Hypothalamus (tissue), 51 donors: ENCODE measurements around the gene ENTHD1.
"Not testable (repeated sequence)": the region's sequence is repeated elsewhere in the genome, so short reads cannot be mapped to it uniquely, and the experiment has no call there.

Experiments
- DNase-seq, 51 donors: peaks; one replicate each; lab custom pipeline; 2025; lab: John Stamatoyannopoulos, UW

ENTHD1 gene

DNA sequence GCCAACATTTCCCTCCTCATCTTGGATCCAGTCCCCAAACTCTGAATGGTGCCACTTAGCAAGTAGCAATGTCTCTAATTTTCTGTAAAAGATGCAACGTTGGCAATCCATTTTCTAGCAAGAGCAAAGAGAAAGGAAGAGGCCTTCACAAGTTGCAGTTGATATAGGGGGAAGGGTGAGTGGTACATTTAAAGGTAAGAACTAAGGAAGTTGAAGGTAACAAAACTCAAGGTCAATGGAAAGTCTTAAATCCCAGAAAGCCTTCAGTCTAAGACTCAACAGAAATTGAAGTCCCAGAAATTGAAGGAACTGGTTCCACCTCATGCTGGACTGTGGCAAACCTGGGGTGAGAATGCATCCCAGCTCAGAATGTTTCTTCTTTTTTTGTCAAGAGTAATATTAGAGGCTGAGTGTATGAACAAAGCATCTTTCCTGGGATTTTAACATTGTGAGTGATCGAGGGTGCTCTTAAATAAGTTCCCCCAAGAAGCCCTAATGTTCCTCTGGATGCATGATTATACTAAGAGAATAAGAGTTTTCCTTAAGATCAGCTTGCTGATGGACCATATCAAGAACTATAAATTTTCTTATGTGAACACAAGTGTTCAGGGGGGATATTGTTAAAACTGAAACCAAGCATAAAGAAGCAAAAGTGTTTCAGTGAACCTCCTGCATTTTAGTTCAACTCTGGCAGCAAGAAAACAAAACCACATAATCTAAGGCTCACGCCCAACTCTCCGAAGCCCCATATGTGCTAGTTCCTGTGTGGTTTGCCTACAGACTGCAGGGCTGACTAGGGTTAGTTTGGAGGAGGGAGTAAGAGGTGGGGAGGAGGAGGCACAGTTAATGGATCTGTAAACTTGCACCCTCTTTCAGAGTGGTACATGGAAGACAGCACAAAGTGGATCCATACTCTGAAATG is 7.0 kb upstream of the ENTHD1 start, which contains the start of gene GRAP2:
TSS of gene GRAP2 (plus strand) at position 779 of the 922 bp plus-strand sequence. CDS start 46,023 bp downstream, outside the sequence.
- no peak for DNase-seq

DNA sequence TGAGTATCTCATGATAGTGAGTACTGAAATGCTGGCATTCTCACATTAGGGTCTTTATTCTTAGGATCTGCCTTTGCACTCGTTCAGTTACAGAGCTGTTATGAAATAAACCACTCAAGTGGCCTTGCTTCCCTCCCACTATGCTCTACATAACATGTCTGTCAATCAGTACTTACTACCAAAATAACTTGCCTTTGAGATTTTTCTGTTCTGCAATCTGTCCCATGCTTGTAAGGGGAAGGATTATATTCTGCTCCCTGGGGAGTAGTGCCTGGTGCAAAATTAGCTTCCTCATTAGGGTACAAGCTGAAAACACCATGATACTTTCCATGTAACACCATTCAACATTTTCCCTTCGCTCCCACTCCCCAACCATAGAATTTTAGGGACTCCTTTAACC is 5.4 kb upstream of the ENTHD1 start:
- no peak for DNase-seq

DNA sequence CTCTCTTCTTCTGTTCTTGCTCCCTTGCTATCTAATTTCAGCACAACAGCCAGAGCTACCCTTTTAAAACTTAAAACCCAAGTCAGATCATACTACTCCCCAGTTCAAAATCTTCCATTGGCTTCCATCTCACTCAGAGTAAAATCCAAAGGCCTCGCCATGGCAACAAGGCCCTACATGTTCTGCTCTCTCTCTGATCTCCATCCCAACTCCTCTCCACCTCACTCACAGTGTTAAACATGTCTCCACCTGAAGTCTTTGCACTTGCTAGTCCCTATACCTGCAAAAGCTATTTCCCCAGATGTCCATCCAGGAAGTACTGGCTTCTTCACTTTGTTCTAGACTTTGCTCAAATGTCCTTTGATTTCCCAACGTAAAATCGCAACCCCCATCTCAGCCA is 4.3 kb upstream of the ENTHD1 start:
- no peak for DNase-seq

DNA sequence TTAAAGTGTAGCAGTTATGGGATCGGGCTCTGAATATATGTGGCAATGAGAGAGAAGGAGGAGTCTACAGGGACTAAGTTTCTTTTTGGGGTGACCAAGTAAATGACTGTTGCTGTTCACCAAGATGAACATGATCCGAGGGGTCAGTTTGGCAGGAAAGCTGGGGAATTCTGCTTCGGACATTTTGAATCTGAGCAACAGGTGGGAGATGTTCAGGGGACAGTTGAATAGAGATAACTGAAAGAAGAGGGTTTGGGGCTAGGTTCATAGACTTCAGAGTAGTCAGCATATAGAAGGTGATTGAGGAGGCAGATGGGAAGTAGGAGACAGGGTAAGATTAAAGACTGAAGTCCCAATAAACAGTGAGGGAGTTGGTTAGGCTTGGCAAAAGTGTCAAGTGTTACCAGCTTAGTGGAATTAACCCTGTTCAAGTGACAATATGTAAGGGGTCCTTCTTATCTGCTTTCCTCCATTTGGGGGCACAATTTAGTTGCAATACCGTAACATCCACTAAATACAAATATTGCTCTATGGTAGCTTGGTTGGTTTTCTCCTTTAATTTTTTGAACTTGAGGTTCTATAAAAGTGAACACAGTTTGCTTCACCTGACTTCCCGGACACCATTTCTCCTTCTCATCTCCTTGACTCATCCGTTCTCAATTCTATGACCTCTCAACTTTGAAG is 2.9 kb upstream of the ENTHD1 start:
- no peak for DNase-seq

DNA sequence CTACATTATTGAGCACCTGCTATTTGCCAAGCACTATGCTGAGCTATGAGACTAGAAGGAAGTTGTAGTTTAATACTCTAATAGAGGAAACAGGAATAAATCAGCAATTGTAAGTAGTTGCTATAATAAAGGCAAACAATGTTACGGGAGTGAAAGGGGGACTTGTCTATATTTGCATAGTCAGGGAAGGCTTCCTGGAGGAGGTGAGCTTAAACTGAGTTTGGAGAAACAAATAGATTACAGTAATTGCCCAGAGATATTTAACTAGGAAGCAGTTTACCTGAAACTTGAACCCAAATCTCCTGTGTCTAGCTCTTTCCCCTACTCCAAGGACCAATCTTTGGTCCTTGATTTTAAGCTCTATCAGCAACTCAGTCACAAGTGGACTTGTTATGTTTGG is 2.1 kb upstream of the ENTHD1 start:
- DNase-seq: no peak

DNA sequence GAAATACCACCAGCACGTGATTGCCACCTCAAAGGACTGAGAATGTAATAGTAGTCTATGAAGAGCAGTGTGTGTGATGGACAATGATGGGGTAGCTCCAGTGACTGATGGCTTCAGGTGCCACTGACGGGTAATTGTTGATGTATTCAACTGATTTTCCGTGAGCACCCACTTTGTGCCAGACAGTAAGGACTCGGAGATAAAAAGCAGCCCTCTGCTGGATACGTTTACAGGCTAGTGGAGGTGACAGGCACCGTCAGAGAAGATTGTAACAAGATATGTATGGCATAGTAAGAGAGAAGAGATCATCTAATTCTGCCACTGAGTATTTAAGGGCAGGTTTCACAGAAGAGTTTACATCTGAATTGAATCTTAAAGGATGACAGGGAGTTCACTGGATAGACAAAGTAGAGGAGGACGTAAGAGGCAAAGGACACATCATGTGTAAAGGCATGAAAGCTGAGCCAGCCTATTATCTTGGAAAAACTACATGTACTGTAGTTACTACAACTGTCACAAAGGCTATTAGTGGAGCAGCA is 1.1 kb upstream of the ENTHD1 start:
- no peak for DNase-seq

DNA sequence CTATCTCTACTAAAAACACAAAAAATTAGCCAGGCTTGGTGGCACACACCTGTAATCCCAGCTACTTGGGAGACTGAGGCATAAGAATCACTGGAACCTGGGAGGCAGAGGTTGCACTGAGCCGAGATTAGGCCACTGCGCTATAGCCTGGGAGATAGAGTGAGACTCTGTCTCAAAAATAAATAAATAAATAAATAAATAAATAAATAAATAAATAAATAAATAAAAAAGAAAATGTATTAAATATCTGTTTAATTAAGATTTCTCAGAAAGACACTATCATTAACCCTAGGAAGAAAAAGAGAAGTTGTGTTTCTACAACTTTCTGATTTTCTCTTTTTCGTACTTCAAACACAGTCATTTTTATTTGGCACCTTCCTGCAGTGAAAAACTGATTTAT is 3.6 kb downstream of the ENTHD1 start:
- not testable (repeated sequence) for DNase-seq

DNA sequence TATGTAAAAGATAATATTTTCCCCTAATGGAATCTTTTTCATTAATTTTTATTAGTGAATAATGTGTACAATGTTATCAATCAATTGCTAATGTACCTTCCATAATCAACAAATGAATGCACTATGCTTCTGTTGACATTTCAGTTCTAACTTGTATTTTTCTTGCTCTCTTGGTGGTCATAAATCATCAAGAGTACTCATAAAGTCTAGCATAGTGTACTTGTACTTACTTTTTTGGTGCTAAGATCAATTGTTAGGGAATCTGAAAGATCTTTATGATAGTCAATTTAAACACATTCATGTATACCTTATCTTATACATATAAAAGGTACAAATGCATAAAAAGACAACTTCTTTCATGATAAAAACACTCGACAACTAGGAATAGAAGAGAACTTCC is 10.5 kb downstream of the ENTHD1 start:
- DNase-seq: no peak

DNA sequence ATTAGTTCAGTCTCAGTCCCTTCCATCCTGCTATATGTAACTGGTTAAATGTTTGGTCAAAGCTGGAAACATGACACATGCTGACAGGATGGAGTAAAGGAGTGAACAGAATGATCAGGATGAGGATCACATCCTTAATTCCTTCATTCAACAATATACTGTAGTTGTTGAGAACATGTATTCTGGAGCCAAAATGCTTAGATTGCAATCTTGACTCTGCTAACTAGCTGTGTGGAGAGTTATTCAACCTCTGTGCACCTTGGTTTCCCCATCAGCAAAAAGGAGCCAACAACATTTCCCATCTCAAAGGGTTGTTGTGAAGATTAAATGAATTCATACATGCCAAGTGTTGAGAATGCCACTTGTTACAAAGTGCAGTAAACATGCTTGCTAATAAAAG is 12.8 kb downstream of the ENTHD1 start:
- DNase-seq: no peak

DNA sequence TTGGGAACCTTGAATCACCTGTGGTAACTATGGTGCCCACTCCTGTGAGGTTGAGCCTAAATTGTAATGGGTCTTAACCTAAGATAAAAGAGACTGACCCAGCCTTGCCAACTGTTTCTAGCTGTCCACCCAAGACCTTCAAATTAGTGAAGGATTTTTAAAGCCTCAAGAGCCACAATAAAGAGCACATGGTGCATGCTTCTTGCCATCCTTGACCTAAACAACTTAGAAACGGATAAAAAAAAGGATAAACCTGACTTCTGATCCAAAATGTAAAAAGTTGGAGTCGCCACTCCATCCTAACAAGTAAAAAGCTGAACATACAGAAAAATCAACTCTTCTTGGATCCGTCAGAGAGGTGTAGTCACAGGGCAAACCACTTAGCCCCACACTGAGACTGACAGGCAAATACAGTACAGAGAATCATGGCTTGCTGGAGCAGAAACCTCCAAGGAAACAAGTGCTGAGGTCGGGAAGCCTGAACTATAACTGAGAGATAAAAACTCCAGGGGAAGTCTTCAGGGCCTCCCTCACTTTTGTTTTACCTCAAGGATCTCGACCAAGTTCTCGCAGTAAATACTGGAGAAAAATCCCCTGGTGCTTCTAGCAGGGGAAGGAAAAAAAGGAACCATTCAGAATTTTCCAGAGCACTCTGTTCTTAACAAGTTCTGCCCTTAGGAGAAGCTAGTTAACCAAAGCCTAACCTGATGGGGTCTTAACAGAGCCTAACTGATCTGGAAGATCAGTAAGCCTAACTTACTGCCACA is 16.3 kb downstream of the ENTHD1 start:
- no peak for DNase-seq

DNA sequence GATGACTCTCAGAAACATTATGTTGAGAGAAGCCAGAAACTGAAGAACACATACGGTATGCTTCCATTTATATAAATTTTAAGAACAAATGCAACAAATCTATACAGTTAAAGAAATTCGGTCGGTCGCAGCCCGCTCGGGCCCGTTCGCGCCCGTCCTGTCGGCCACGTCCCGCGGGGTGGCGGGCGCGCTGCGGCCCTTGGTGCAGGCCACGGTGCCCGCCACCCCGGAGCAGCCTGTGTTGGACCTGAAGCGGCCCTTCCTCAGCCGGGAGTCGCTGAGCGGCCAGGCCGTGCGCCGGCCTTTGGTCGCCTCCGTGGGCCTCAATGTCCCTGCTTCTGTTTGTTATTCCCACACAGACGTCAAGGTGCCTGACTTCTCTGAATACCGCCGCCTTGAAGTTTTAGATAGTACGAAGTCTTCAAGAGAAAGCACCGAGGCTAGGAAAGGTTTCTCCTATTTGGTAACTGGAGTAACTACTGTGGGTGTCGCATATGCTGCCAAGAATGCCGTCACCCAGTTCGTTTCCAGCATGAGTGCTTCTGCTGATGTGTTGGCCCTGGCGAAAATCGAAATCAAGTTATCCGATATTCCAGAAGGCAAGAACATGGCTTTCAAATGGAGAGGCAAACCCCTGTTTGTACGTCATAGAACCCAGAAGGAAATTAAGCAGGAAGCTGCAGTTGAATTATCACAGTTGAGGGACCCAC is 18.2 kb downstream of the ENTHD1 start:
- not testable (repeated sequence) for DNase-seq

DNA sequence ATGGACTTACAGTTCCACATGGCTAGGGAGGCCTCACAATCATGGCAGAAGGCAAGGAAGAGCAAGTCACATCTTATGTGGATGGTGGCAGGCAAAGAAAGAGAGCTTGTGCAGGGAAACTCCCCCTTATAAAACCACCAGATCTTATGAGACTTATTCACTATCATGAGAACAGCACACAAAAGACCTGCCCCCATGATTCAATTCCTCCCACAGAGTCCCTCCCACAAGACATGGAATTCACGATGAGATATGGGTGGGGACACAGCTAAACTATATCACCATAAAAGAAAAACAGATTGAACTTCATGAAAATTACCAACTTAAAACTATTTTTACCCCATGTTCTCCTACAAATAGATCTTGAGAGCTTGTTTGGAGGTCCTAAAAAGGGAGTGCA is 19.6 kb downstream of the ENTHD1 start:
- DNase-seq: no peak

DNA sequence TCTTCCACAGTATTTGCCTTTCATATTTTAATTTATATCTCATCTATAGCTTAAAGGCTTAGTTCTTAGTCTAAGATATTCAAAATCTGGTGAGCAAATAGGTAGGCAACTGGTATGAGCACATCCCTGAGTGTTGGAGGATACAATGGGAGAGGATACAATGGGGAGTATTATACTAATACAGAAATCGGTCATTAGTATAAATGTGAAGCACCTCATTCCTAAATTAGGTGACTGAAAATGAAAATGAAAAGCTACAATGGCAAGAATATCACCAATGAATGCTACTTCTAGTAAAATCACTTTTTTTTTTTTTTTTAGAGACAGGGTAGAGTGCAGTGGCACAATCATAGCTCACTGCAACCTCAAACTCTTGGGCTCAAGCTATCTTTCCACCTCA is 21.0 kb downstream of the ENTHD1 start:
- DNase-seq: no peak

DNA sequence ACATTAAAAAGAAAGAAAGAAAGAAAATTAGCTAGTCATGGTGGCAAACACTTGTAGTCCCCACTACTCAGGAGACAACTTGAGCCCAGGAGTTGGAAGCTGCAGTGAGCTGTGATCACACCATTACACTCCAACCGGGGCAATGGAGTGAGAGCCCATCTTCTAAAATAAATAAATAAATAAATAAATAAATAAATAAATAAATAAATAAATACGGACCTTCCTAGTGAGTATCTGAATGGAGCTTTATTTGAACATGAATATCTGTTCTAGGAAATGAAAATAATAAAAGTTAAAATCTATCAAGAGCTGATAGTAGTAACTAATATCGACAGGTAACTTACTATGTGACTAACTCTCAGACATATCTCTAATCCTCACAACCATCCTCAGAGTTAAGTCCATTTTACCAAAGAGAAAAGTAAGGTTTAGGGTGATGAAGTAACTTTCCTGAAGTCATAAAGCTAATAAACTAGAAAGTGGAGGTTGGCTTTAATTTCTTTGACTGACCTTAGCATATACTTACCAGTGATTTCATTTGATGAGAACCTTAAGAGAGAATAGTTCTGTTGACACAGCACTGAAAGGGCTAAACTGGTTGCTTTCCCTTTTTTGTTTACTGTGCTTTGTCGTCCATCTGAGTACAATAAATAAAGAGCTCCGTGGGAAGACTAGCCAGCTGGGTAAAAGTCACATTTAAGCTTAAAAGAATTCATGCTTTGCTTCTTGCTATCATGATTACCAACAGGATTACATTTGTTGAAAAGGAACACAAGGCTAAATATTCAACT is 22.4 kb downstream of the ENTHD1 start:
- DNase-seq: no peak

DNA sequence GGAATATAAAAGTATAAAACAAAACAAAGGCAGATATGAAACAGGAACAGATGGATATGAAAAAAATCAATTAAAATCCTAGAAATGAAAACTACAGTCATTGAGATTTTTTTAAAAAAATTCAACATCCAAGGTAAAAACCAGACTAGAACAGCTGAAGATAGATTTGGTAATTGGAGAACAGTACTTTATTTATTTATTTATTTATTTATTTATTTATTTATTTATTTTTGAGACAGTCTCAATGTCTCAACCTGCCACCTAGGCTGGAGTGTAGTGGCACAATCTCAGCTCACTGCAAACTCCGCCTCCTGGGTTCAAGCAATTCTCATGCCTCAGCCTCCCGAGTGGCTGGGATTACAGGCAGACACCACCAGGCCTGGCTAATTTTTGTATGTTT is 23.8 kb downstream of the ENTHD1 start:
- DNase-seq: not testable (repeated sequence)

DNA sequence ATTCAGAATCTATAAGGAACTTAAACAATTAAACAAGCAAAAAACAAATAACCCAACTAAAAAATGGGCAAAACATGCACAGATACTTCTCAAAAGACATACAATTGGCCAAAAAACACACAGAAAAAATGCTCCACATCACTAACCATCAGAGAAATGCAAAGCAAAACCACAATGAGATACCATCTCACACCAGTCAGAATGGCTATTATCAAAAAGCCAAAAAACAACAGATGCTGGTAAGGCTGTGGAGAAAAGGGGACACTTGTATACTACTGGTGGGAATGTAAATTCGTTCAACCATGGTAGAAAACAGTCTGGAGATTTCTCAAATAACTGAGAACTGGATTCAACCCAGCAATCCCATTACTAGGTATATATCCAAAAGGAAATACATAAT is 24.8 kb downstream of the ENTHD1 start:
- DNase-seq: no peak

DNA sequence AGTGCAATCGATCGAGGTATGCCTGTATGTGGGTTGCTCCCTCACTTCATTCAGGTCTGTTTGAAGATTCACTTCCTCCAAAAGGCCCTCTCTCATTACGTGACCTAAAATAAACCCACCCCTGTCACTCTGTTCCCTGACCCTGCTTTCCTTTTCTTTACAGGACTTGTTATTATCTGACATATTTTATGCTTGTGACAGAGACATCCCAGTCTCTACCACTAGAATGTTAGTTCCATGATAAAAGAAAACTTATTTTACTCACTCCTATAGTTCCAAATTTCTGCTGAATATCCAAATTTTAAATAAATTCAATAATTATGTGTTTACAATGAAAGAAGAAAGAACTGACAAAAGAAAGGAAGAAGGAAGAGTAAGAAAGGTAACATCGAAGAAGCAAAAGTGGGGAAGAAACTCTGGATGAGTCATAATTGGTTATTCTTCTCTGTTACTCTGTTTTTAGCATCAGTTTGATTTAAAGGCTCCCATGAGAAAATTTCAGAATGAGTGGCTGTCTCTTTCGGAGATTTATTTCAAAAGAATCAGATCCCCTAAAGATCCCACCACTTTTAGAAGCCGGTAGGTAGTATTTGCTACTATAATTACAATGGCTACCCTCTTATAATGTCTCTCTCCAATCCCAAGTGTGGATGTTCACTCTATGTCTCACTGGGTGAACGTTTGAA is 33.5 kb downstream of the ENTHD1 start:
- DNase-seq: no peak

DNA sequence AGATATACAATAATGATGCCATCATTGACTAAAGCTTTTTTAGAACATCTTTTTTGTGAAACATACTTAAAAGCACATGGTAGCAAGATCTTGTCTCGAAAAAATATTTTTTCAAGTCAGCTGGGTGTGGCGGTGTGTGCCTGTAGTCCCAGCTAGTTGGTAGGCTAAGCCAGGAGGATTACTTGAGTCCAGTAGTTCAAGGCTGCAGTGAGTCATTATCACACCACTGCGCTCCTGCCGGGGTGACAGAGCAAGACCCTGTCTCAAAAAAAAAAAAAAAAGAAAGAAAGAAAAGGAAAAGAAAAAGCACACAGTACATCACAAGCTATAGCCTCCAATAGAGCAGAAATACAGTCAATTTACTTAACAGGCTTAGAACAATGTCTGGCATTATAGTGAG is 37.0 kb downstream of the ENTHD1 start:
- no peak for DNase-seq

DNA sequence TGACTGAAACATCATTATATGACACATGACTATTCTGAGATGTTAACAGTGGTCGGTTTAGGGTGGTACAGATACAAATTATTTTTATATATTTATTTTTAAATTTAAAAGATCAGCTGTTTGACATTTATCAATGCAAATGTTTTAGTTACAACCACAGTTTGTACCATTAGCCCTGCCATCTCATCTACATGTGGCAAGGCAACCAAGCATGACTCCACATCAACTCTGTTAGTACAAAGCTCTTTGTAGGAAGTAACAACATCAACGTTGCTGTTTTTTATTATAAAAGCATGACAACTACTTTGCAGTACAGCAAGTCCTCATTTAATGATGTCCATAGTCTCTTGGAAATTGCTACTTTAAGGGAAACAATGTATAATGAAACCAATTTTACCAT is 40.8 kb downstream of the ENTHD1 start:
- no peak for DNase-seq
